ENCODE data around the gene EXOC4.

- TF ChIP-seq EZH2phosphoT487 (IDR thresholded peaks at IDR 0.05; ENCODE audit: insufficient read depth, low read depth) = no peak
- TF ChIP-seq EZH2 (IDR thresholded peaks at IDR 0.05; ENCODE audit: insufficient read depth, poor library complexity, severe bottlenecking) = no peak
Observed at GRCh38 chr7:133886086-133886485, 633.2 kb downstream of the EXOC4 start.
